Natural killer cell (primary cell): ENCODE measurements around the gene MYOM1. TPM values are rescaled to one million over a fixed set of nuclear protein-coding genes. Genes with fewer than 3 reads are reported as not detected.
A peak's percentile ranks its signal among the peaks of the same experiment; 100 is the strongest.
"Not testable (repeated sequence)": the region's sequence is repeated elsewhere in the genome, so short reads cannot be mapped to it uniquely, and the experiment has no call there.

Experiments used
- ATAC-seq, 3 donors: fragments of 150-1000 bp in 2 of 3; fragments of 200-7000 bp in 1 of 3; cut with Tn5 transposase; 1 replicate in 1 of 3; 2 replicates in 2 of 3; pipeline ENCODE4 v1.10.0; 2021; ENCODE audit warnings: mild to moderate bottlenecking in 2 of 3, moderate library complexity in 2 of 3
- DNase-seq, 2 donors: peaks; one replicate each; pipeline versions ENCODE4 v3.0.0 to v3.0.0-alpha.2; 2013 to 2021; ENCODE audit warnings: mixed read lengths in 1 of 2
- H3K27ac ChIP-seq: one replicate; pipeline ENCODE4 v1.5.1; 2013; ENCODE audit warnings: mild to moderate bottlenecking, low read length
- H3K27me3 ChIP-seq: one replicate; pipeline ENCODE4 v1.6.1; 2013; ENCODE audit warnings: low read length; ENCODE audit not compliant: control insufficient read depth, insufficient read depth
- H3K36me3 ChIP-seq: one replicate; pipeline ENCODE4 v1.6.1; 2013; ENCODE audit warnings: low read length; ENCODE audit not compliant: control insufficient read depth, insufficient read depth
- H3K4me1 ChIP-seq: one replicate; pipeline ENCODE4 v1.6.1; 2013; ENCODE audit warnings: low read length; ENCODE audit not compliant: control insufficient read depth, insufficient read depth
- H3K4me3 ChIP-seq: one replicate; pipeline ENCODE4 v1.5.1; 2013; ENCODE audit warnings: low read length
- H3K9me3 ChIP-seq: one replicate; pipeline ENCODE4 v1.6.1; 2013; ENCODE audit warnings: low read length; ENCODE audit not compliant: control insufficient read depth, insufficient read depth
- H3K27ac Mint-ChIP-seq, 2 donors: one replicate each; pipeline ENCODE4 v1.8.0; 2022; ENCODE audit warnings: mild to moderate bottlenecking in 2 of 2, mixed read lengths in 2 of 2, moderate library complexity in 1 of 2
- H3K27me3 Mint-ChIP-seq, 2 donors: one replicate each; pipeline ENCODE4 v1.8.0; 2022; ENCODE audit warnings: low read depth in 2 of 2, mixed read lengths in 2 of 2
- H3K36me3 Mint-ChIP-seq: one replicate; pipeline ENCODE4 v1.8.0; 2022; ENCODE audit warnings: mixed read lengths
- H3K4me1 Mint-ChIP-seq, 2 donors: one replicate each; pipeline ENCODE4 v1.8.0; 2022; ENCODE audit warnings: mixed read lengths in 2 of 2
- H3K4me3 Mint-ChIP-seq: one replicate; pipeline ENCODE4 v1.8.0; 2022; ENCODE audit warnings: mild to moderate bottlenecking, moderate library complexity, mixed read lengths
- H3K9me3 Mint-ChIP-seq, 2 donors: one replicate each; pipeline ENCODE4 v1.8.0; 2022; ENCODE audit warnings: mixed read lengths in 2 of 2
- CTCF ChIP-seq: fragments of 200-600 bp; IDR thresholded peaks from one replicate; pipeline ENCODE4 v1.8.0; 2022; ENCODE audit warnings: antibody characterized with exemption
- WGBS: methylation state at CpG from one replicate; pipeline ENCODE4 v1.1.7; 2013; ENCODE audit warnings: missing lambda C conversion rate; ENCODE audit not compliant: insufficient coverage; 5-methylcytosine and 5-hydroxymethylcytosine counted together
- intact Hi-C: fragments of 100-400 bp; cut with micrococcal nuclease; formaldehyde crosslinking; loops from one replicate; pipeline ENCODE4 v1.14.2; 2022
- total RNA-seq, 4 donors: library from RNA; stranded (reverse); fragments of 120-200 nt in 1 of 4; gene quantifications; one replicate each; pipeline versions ENCODE4 v1.2.3 to v1.2.4, GENCODE V29; 2013 to 2022

MYOM1 gene
- total RNA-seq, 3 donors from 2014 or later (not counting 1 experiment from before 2014, with no cell fraction given) = 1.7 to 5.8 (median 3.0) TPM

GRCh38 chr18:3074087-3074486, 145.7 kb downstream of the MYOM1 start:
- Histone ChIP-seq H3K9me3 (no peaks in the 10 kb centered on the region), H3K36me3 (no peaks in the 10 kb centered on the region), H3K27me3 (no peaks in the 10 kb centered on the region), H3K27ac (no peak overlapping the region), H3K4me3 (no peak overlapping the region), H3K4me1 (peaks cover 12% of the 10 kb centered on the region)
- no peak overlapping the region for H3K4me3 Mint-ChIP-seq
- intact Hi-C loops = no loop called here
- DNase-seq = no peak
- H3K9me3 Mint-ChIP-seq = no peaks in the 10 kb centered on the region
- TF ChIP-seq CTCF = no peak
- no peaks in the 10 kb centered on the region for H3K36me3 Mint-ChIP-seq
- peaks cover 10 to 16% of the 10 kb centered on the region in 2 donors for H3K4me1 Mint-ChIP-seq
- no peak for ATAC-seq
- H3K27ac Mint-ChIP-seq = no peak overlapping the region
- H3K27me3 Mint-ChIP-seq = no peaks in the 10 kb centered on the region

GRCh38 chr18:3073353-3073752, 146.4 kb downstream of the MYOM1 start:
- Mint-ChIP-seq H3K27ac (peak overlapping the region in 1 of 2 donors; percentile 64), H3K4me1 (peaks cover 14 to 19% of the 10 kb centered on the region in 2 donors)
- H3K4me3 Mint-ChIP-seq, H3K9me3 ChIP-seq, H3K27me3 Mint-ChIP-seq, H3K27me3 ChIP-seq, H3K36me3 ChIP-seq, H3K27ac ChIP-seq, DNase-seq, intact Hi-C loops, H3K9me3 Mint-ChIP-seq, H3K36me3 Mint-ChIP-seq, H3K4me3 ChIP-seq: not testable (repeated sequence)
- peaks cover 12% of the 10 kb centered on the region for H3K4me1 ChIP-seq
- ATAC-seq = peak in 2 of 3 donors; percentile 32 to 57
- WGBS = 93% methylated on average over 3 of the region's 3 CpGs

- Mint-ChIP-seq H3K27ac (no peak overlapping the region), H3K36me3 (no peaks in the 10 kb centered on the region), H3K4me1 (peaks cover 31 to 34% of the 10 kb centered on the region in 2 donors), H3K9me3 (no peaks in the 10 kb centered on the region), H3K4me3 (no peak overlapping the region), H3K27me3 (no peaks in the 10 kb centered on the region)
- H3K9me3 ChIP-seq = no peaks in the 10 kb centered on the region
- intact Hi-C loops = no loop called here
- peaks cover 21% of the 10 kb centered on the region for H3K4me1 ChIP-seq
- H3K27me3 ChIP-seq = no peaks in the 10 kb centered on the region
- TF ChIP-seq CTCF = no peak
- H3K4me3 ChIP-seq = no peak overlapping the region
- WGBS = 96% methylated on average over 5 of the region's 5 CpGs
- no peaks in the 10 kb centered on the region for H3K36me3 ChIP-seq
- ATAC-seq = no peak
- H3K27ac ChIP-seq = no peak overlapping the region
- no peak for DNase-seq
Measured at GRCh38 chr18:3071676-3072075, 148.1 kb downstream of the MYOM1 start.

DNA sequence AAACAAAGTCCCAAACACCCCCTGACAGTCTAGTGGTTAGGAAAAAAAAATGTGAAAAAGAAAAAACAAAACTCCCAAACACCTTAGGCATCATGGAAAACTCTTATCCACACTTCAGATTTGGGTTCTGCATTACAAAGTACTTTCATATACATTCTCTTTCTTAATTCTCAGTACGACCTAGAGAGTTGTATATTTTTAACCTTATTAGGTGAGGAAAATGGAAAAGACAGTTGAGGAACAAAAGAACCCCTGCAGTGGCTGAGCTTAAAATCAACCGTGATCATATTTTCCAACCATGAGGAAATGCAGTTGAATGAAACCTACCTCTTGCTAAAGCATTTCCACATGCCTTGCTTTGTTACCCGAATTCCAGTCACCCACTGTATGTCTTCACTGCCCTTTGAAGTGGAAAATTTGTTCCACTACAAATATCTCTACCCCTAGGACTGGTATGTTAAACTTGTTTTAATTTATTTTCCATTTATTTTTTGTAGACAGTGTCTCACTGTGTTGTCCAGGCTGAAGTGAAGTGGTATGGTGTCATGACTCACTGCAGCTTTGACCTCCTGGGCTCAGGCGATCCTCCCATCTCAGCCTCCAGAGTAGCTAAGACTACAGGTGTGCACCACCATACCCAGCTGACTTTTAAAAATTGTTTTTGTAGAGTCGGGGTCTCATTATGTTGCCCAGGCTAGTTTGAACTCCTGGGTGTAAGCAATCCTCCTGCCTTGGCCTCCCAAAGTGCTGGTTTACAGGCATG, 149.9 kb downstream of the MYOM1 start:
- H3K4me3 Mint-ChIP-seq = peak overlapping the region; percentile 51
- H3K9me3 ChIP-seq = no peaks in the 10 kb centered on the region
- no peaks in the 10 kb centered on the region for H3K36me3 Mint-ChIP-seq
- no peaks in the 10 kb centered on the region for H3K27me3 ChIP-seq
- no peak overlapping the region for H3K27ac ChIP-seq
- TF ChIP-seq CTCF = no peak
- no peaks in the 10 kb centered on the region for H3K9me3 Mint-ChIP-seq
- H3K4me1 Mint-ChIP-seq = peaks cover 40 to 47% of the 10 kb centered on the region in 2 donors
- intact Hi-C loops = loop anchor here (10.0 kb wide), 1 partner anchor 135 kb away; no protein-coding TSS in a partner anchor
- DNase-seq = no peak
- H3K36me3 ChIP-seq = no peaks in the 10 kb centered on the region
- WGBS = 38% methylated on average over 3 of the region's 5 CpGs
- peak overlapping the region in 1 of 2 donors; percentile 76 for H3K27ac Mint-ChIP-seq
- peaks cover 36% of the 10 kb centered on the region for H3K4me1 ChIP-seq
- H3K27me3 Mint-ChIP-seq = no peaks in the 10 kb centered on the region
- ATAC-seq = no peak
- no peak overlapping the region for H3K4me3 ChIP-seq
